ENCODE data around the gene NOX5.

Gene NOX5

GRCh38 chr15:69013726-69014406 is 629 bp upstream of the NOX5 start:
- in situ Hi-C loops (cut with MboI; ENCODE audit: low sequenced_read_pairs, unreplicated experiment): no loop called here
- no peak for TF ChIP-seq CTCF (IDR thresholded peaks at IDR 0.05; ENCODE audit: borderline replicate concordance, control extremely low read depth, extremely low read depth, insufficient read depth, missing control alignments)
- no peak for DNase-seq (ENCODE audit: low spot score)

DNA sequence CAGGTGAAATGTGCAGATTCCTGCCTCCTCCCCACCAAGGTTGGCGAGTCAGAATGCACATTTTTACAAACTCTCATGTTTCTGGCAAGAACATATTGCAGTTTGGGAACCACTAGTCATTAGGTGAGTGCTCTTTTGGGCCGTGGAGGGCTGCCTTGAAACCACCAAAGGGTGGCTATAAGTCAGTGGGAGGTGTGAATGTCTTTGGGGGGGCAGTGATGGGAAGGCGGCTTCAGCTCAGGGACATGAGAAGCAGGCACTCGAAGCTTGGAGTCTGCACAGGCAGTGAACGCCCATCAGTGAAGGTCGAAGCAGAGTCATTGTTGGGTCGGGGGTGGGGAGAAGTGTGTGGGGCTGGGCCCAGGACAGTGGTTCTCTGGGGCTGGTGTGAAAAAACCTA is 1.1 kb downstream of the NOX5 start:
- in situ Hi-C loops (cut with MboI; ENCODE audit: low sequenced_read_pairs, unreplicated experiment): no loop called here

GRCh38 chr15:69016021-69016595 is 1.6 kb downstream of the NOX5 start:
- no peak for TF ChIP-seq CTCF (IDR thresholded peaks at IDR 0.05; ENCODE audit: borderline replicate concordance, control extremely low read depth, extremely low read depth, insufficient read depth, missing control alignments)
- no peak for DNase-seq (ENCODE audit: low spot score)
- in situ Hi-C loops (cut with MboI; ENCODE audit: low sequenced_read_pairs, unreplicated experiment): no loop called here

More for the DNA sequence above, 1.1 kb downstream of the NOX5 start:
- no peak for TF ChIP-seq CTCF (IDR thresholded peaks at IDR 0.05; ENCODE audit: borderline replicate concordance, control extremely low read depth, extremely low read depth, insufficient read depth, missing control alignments)
- DNase-seq (ENCODE audit: low spot score): no peak

- DNase-seq (ENCODE audit: low spot score): no peak
These were observed 3.5 kb downstream of the NOX5 start for GRCh38 chr15:69017978-69018377.

GRCh38 chr15:69018951-69019350 is 4.5 kb downstream of the NOX5 start:
- no peak for DNase-seq (ENCODE audit: low spot score)
- in situ Hi-C loops (cut with MboI; ENCODE audit: low sequenced_read_pairs, unreplicated experiment): no loop called here
- TF ChIP-seq CTCF (IDR thresholded peaks at IDR 0.05; ENCODE audit: borderline replicate concordance, control extremely low read depth, extremely low read depth, insufficient read depth, missing control alignments): no peak

More at GRCh38 chr15:69017978-69018377, 3.5 kb downstream of the NOX5 start:
- in situ Hi-C loops (cut with MboI; ENCODE audit: low sequenced_read_pairs, unreplicated experiment): no loop called here
- no peak for TF ChIP-seq CTCF (IDR thresholded peaks at IDR 0.05; ENCODE audit: borderline replicate concordance, control extremely low read depth, extremely low read depth, insufficient read depth, missing control alignments)

DNA sequence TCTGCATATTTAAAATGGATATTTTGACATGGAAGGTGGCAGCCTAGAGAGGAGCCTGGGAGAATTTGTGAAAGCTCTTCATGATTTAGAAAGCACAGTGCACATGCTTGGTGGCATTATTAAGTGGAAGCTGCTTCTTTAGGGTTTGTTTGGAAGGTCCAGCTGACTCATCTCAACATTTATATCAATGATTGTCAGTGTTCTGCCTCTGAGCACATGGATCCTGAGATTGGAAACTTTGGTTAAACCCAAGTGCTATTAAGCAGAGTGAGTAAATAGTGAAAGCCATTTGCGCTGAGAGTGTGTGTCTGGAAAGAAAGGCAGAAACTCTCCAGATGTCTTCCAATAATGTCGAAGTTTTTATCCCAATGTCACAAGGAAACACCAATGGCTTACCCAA is 7.4 kb downstream of the NOX5 start:
- in situ Hi-C loops (cut with MboI; ENCODE audit: low sequenced_read_pairs, unreplicated experiment): no loop called here
- TF ChIP-seq CTCF (IDR thresholded peaks at IDR 0.05; ENCODE audit: borderline replicate concordance, control extremely low read depth, extremely low read depth, insufficient read depth, missing control alignments): no peak
- no peak for DNase-seq (ENCODE audit: low spot score)

All from GM13976 (cell line).